DMS153 treated with DMSO at 0.1 percent for 48 hours (cell line): ENCODE results near the gene MAPK12.

Source experiments
- DNase-seq: peaks from one replicate; lab custom pipeline; 2025; ENCODE audit not compliant: unreplicated experiment; lab: John Stamatoyannopoulos, UW

Gene MAPK12

GRCh38 chr22:50236731-50237409 lies 24.6 kb downstream of the MAPK12 start:
- DNase-seq: no peak

DNA sequence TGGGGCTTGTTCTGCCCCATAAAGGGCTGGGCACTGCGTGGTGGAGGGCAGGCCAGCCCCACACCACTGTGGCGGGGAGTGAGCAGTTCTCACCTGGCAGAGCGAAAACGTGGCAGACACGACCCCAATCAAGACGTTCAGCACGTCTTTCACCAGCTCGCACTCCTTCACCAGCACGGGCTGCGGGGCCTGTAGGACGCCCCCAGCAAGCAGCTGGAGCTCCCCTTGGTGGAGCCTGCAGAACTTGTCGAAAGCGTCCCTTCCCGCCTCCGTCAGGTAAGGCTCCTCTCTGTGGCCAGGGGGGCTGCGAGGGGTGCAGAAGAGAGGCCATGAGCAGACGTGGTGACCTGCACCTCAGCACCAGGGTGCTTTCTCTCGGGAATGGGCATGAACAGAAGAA lies 28.3 kb downstream of the MAPK12 start:
- no peak for DNase-seq

- no peak for DNase-seq
Observed at GRCh38 chr22:50232481-50233151, 28.9 kb downstream of the MAPK12 start.

GRCh38 chr22:50229370-50229769 lies 32.1 kb downstream of the MAPK12 start:
- DNase-seq: no peak

DNA sequence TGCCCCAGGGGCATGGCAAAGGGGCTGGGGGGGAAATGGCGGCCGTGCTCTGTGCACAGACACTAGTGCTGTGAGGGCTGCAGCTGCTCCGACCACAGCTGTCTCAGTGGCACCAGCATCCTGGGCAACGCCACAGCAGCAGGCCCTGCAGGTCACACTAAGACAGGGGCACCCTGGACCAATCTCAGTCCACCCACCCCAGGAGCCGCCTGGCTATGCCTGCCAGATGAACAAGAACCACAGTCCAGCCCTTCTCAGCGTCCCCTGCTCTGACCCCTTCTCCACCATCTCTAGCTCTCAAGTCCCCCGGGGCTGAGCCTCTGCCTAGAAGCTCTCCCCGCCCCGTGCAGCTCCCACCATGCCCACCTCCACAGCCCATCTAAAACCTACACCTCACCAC lies 33.1 kb downstream of the MAPK12 start:
- DNase-seq: no peak

DNA sequence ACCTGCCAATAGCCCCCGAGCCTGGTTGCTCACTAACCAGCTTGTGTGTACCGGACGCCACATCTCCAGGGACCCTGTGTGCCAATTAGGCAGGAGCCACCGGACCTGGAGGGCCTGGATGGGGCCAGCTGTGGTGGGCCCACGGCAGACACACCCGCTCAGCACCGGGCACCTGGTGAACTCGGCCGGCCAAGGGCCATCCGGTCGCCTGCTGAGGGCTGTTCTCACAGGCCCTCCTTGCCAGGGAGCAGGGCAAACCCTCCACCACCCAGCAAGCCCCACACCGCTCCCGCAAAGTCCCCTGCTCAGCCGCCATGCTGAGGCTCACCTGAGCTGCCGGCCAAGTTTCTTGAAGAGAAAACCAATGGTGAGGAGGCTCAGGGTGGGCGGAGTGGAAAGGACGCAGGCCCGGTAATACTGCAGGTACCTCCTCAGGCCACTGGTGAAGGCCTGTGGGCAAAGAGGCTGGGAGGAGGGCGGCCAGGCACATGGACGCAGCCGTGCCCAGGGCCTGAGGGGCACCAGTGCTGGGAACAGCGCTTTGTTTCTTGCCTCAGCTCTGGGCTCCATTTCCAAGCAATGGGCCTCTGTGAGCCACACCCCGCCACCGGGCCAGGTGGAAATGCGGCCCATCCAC lies 33.8 kb downstream of the MAPK12 start:
- DNase-seq: no peak

DNA sequence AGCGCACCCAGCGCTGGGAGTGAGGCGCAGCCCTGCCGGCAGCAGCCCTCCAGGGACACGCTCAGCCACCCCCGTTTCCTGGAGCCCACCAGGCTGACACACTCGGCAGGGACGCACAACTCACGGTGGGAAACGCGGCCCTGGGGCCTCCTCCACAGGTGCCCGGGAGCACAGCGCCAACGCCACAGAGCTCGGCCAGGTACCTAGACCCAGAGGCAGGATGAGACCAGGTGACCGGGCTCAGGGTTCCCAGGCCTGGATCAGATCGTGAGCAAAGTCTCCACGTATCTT lies 34.7 kb downstream of the MAPK12 start:
- DNase-seq: no peak

DNA sequence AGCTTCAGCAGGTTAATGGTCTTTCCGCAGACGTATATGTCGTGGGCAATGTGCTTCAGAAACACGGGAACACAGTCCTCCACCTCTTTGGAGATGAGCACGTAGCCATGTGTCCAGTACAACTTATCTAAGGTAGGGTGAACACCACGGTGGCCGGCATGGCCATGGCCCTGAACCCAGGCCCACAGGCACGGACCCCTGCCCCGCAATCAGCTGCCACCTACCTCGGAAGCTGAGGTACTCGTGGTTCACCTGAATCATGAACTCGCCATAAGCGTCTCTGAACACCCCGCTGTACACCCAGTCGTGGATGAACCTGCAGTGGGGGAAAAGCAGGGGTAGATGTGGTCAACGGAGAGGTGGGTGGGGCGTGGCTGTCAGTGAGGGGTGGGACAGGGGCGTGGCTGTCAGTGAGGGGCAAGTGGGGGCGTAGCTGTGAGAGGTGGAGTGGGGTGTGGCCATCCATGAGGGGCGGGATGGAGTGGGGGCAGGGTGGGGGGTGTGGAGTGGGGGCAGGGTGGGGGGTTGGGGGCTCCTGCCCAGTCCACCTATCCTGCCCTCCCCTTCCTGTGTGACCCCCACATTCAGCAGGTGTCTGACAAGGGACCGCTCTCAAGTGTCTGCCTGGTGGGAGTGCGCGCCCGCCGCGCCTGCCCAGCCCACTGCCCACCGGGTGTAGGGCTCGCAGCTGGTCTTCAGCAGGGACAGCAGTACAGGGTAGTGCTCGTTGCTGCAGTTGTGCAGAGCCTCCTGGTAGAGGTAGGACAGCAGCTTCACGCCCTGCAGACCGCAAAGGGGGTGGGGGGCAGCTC lies 35.2 kb downstream of the MAPK12 start:
- DNase-seq: no peak

DNA sequence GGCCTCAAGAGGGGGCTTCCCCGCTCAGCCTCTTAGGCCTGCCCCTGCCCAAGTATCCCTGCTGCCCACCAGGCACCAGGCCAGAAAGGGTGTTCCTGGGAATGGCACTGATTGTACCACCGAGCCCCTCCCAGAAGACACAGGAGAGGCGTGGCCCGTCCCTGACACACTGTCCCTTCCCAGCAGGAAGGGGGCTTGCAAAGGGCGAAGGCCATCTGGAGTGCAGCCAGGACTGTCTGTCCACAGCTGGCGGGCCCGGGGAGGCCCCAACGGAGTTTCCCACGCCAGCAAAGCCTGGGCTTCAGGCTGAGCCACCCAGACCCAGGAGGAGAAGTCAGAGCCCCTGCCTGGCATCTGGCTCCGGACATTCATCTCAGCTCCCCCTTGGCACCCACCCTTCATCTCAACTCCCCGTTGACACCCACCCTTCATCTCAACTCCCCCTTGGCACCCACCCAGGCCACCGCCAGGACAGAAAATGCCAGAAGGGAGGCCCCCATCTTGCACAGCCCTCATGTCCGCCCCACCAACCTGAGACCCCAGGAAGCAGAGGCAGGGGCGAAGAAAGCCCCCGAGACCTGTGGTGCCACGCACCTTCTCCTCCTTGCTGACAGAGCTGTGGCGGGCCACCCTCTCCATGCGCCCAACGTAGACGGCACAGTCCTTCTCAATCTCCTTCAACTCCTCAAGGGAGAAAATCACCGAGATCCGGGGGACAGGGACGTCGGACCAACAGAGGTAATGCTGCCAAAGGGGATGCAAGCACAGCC lies 36.1 kb downstream of the MAPK12 start:
- DNase-seq: no peak

DNA sequence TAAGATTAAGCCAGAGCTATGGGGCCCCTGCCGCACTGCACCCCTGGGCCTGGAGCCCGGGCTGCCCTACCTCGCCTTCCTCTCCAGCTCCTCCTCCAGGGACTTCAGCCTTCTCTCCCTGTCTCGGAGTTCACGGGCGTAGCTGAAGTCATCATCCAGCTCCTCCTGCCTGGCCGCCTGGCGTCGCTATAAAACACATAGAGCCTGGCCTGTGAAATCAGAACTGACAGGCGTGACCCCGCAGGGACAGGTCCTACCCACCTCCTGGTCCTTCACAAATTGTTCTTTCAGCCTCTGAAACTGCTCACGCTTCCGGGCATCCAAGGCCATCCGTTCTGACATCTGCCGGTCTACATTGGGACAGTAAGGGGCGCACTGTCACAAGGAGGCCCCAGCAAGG lies 37.4 kb downstream of the MAPK12 start:
- no peak for DNase-seq

- no peak for DNase-seq
Observed at GRCh38 chr22:50222508-50222907, 39.0 kb downstream of the MAPK12 start.

DNA sequence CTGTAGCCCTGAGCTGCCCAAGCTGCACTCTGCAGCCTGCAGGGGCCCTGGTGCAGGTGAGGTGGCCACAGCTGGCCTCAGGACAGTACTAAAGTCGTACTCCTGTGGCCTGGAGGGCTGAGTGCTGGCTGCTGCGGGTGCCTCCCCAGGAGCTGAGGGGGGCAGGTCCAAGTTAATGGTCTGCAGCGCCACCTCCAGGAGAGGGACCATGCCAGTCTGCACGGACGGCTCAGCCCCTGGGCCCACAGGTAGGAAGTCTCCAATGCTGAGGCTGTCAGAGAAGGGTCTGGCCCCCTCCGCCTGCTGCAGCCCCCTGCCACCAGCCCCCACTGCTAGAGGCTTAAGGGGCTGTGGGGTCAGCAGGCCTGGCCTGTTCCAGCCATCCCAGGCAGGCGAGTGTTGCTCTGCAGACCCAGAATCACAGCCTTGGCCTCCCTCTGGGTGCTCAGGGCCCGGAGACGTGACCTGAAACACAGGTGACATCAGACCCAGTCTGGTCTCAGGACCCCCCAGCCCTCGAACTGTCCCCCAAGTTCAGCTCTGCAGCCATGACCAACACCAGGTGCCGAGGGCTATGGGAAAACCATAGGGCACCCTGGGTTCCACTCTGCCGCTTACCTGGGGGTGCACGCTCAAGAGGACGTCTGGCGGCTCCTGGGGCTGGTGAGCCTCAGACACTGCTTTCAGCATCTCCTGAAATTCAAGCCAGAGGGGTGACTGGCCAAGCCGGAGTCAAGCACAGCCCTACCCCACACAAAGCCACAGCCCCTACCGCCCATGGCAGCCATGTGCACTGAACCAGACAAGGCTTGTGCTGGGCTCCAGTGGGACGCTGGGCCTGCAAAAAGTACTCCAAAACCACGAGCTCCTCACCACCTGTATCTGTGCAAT lies 39.8 kb downstream of the MAPK12 start:
- DNase-seq: no peak

DNA sequence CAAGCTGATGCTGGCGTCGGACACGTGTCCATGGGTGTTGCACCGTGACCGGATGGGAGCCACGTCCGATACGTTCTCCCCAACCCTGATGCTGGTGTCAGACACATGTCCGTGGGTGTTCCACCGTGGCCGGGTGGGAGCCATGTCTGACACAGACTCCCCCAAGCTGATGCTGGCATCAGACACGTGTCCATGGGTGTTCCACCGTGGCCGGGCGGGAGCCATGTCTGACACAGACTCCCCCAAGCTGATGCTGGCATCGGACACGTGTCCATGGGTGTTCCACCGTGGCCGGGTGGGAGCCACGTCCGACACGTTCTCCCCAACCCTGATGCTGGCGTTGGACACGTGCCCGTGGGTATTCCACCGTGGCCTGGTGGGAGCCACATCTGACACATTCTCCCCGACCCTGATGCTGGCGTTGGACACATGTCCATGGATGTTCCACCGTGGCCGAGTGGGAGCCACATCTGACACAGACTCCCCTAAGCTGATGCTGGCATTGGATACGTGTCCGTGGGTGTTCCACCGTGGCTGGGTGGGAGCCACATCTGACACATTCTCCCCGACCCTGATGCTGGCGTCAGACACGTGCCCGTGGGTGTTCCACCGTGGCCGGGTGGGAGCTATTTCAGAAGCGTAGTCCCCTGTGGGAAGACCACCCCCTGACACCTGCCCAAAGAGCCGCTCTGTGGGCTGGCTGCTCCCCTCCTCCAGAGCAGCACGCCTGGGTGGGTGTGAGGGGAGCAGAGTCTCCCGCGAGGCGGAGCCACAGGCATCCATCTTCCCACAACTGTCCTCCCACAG lies 40.7 kb downstream of the MAPK12 start:
- DNase-seq: no peak

GRCh38 chr22:50219800-50220602 lies 41.5 kb downstream of the MAPK12 start:
- DNase-seq: no peak

- peak; percentile 41 for DNase-seq
Observed at GRCh38 chr22:50218996-50219727, 42.3 kb downstream of the MAPK12 start.

- no peak for DNase-seq
Observed at GRCh38 chr22:50218153-50218995, 43.1 kb downstream of the MAPK12 start.
